GM12878 (cell line): ENCODE results near the gene LCT. TPM values are rescaled to one million over a fixed set of nuclear protein-coding genes. Genes with fewer than 3 reads are reported as not detected.

Source experiments
- ATAC-seq: fragments of 200-7000 bp; cut with Tn5 transposase; 3 replicates; pipeline ENCODE4 v1.9.1; 2020; ENCODE audit warnings: mild to moderate bottlenecking, moderate library complexity
- BruUV-seq: library from RNA; stranded (reverse); fragments of 400-500 nt; replicated peaks from 2 replicates; lab custom pipeline; 2021; lab: Mats Ljungman, UMichigan
- CTCF ChIA-PET: fragments of 300-600 bp; sonication (Branson Sonifier 250); formaldehyde crosslinking; extraction: SDS; loops from one replicate; lab custom pipeline; 2021; ENCODE audit warnings: inconsistent platforms; lab: Yijun Ruan, JAX
- POLR2A ChIA-PET: fragments of 350-600 bp; formaldehyde crosslinking; extraction: SDS; loops from one replicate; lab custom pipeline; 2021; ENCODE audit warnings: inconsistent platforms; lab: Charles Lee
- RAD21 ChIA-PET: fragments of 300-600 bp; sonication (Branson Sonifier 250); formaldehyde crosslinking; loops from one replicate; lab custom pipeline; 2023; ENCODE audit warnings: antibody characterized with exemption; ENCODE audit not compliant: unreplicated experiment; lab: Charles Lee
- SMC1A ChIA-PET: fragments of 300-600 bp; sonication (Branson Sonifier 250); formaldehyde crosslinking; loops from one replicate; lab custom pipeline; 2023; ENCODE audit not compliant: unreplicated experiment, uncharacterized antibody; lab: Charles Lee
- DNase-seq: peaks from one replicate; pipeline ENCODE4 v3.0.0-alpha.2; 2011; ENCODE audit warnings: low read depth, low spot score
- FAIRE-seq: peaks from 3 replicates; lab custom pipeline; 2011; peaks lifted over from hg19 to GRCh38; lab: Jason Lieb, UNC
- H2AFZ ChIP-seq: 2 replicates; pipeline ENCODE4 v1.6.0; 2011; ENCODE audit warnings: low read depth, low read length, control low read depth; ENCODE audit not compliant: control insufficient read depth
- H3K27ac ChIP-seq: 2 replicates; pipeline ENCODE4 v1.5.1; 2011; ENCODE audit warnings: control low read depth; ENCODE audit not compliant: control insufficient read depth, insufficient read depth
- H3K27me3 ChIP-seq, 2 experiments: replicated peaks in 1 of 2; 2 replicates each; pipeline versions ENCODE4 v1.6.0 to v1.6.1; 2011; ENCODE audit warnings: low read length in 1 of 2; ENCODE audit not compliant: control insufficient read depth in 2 of 2, insufficient read depth in 2 of 2
- H3K36me3 ChIP-seq, 2 experiments: 2 replicates each; pipeline ENCODE4 v1.5.1; 2011; ENCODE audit warnings: low read length in 1 of 2; ENCODE audit not compliant: control insufficient read depth in 2 of 2, insufficient read depth in 2 of 2
- H3K4me1 ChIP-seq: 2 replicates; pipeline ENCODE4 v1.6.1; 2011; ENCODE audit warnings: mild to moderate bottlenecking, low read length, moderate library complexity, mixed read lengths; ENCODE audit not compliant: control insufficient read depth, insufficient read depth
- H3K4me2 ChIP-seq: 2 replicates; pipeline ENCODE4 v1.6.0; 2011; ENCODE audit warnings: control low read depth; ENCODE audit not compliant: control insufficient read depth, insufficient read depth
- H3K4me3 ChIP-seq: fragments of 200-600 bp; sonication (generic); 2 replicates; pipeline ENCODE4 v1.5.1; 2016
- H3K79me2 ChIP-seq: 2 replicates; pipeline ENCODE4 v1.6.0; 2011; ENCODE audit warnings: low read length; ENCODE audit not compliant: control insufficient read depth, insufficient read depth
- H3K9ac ChIP-seq: 2 replicates; pipeline ENCODE4 v1.8.0; 2011; ENCODE audit warnings: low read length, control low read depth, mixed read lengths; ENCODE audit not compliant: control insufficient read depth, insufficient read depth
- H3K9me3 ChIP-seq: replicated peaks from 3 replicates; pipeline ENCODE4 v1.5.1; 2011; ENCODE audit warnings: mild to moderate bottlenecking, low read length; ENCODE audit not compliant: control insufficient read depth, insufficient read depth
- H4K20me1 ChIP-seq: 2 replicates; pipeline ENCODE4 v1.6.0; 2011; ENCODE audit not compliant: control insufficient read depth, insufficient read depth
- BHLHE40 ChIP-seq, 2 experiments: fragments of 450-650 bp in 1 of 2; IDR thresholded peaks; 2 replicates each; pipeline ENCODE4 v1.6.1; 2011 to 2017; ENCODE audit warnings: low read depth in 2 of 2, borderline replicate concordance in 1 of 2, improper control_type of control experiment in 1 of 2, low read length in 1 of 2, mild to moderate bottlenecking in 1 of 2
- JUNB ChIP-seq: IDR thresholded peaks from 2 replicates; pipeline ENCODE4 v1.6.1; 2016; ENCODE audit warnings: antibody characterized with exemption, mild to moderate bottlenecking
- WGBS: methylation state at CpG from one replicate; pipeline ENCODE4 v1.1.6; 2016; ENCODE audit warnings: low lambda C conversion rate; ENCODE audit not compliant: insufficient replicate concordance, insufficient coverage; ENCODE audit errors: missing lambda C conversion rate; 5-methylcytosine and 5-hydroxymethylcytosine counted together
- in situ Hi-C: fragments of 300-500 bp; cut with MboI; formaldehyde crosslinking; loops from 9 replicates; pipeline ENCODE4 v1.14.3; 2018; ENCODE audit warnings: mixed read lengths
- intact Hi-C: fragments of 100-400 bp; cut with micrococcal nuclease; formaldehyde crosslinking; loops from one replicate; pipeline ENCODE4 v1.14.2; 2022; ENCODE audit not compliant: unreplicated experiment
- polyA plus RNA-seq, 11 experiments: library from polyadenylated mRNA; depleted of rRNA in 4 of 11; unstranded in 6 of 11; stranded (reverse) in 5 of 11; fragments of >200 nt; fragmentation: Nextera tagmentation in 4 of 11; fragmentation: Illumina TruSeq in 1 of 11; extraction: Ambion mirVana in 4 of 11; extraction: Trizol in 1 of 11; gene quantifications; 1 replicate in 1 of 11; 2 replicates in 10 of 11; pipeline versions ENCODE4 v1.2.1 to v1.2.3, GENCODE V29; 2011 to 2016; ENCODE audit warnings: inconsistent platforms in 2 of 11, missing spikeins in 2 of 11, low read depth in 1 of 11
- total RNA-seq, 4 experiments: library from RNA; depleted of rRNA in 3 of 4; stranded (reverse); fragments of >200 nt in 3 of 4; fragmentation: Illumina TruSeq in 1 of 4; extraction: Trizol in 1 of 4; gene quantifications; 2 replicates each; pipeline versions ENCODE4 v1.2.1 to v1.2.3, GENCODE V29; 2013 to 2021
- TF ChIP-seq, protein P1 (sequence below): fragments of 450-650 bp; IDR thresholded peaks from 2 replicates; pipeline ENCODE4 v1.6.1; 2017; ENCODE audit warnings: mild to moderate bottlenecking, moderate library complexity
- TF ChIP-seq, protein P2 (sequence below): IDR thresholded peaks from 2 replicates; pipeline ENCODE4 v1.6.1; 2012; ENCODE audit warnings: low read length, inconsistent platforms

The LCT gene
- total and polyA plus RNA-seq, 10 of the 15 experiments (the other 5 are each of a cell fraction or from before 2014, with no cell fraction given): 0.02 to 0.09 (median 0.07) TPM; not detected in 3

- Histone ChIP-seq H3K27ac (no peak overlapping the region), H3K79me2 (no peaks in the 10 kb centered on the region), H3K4me1 (no peaks in the 10 kb centered on the region), H3K9ac (no peak overlapping the region), H3K27me3 (no peaks in the 10 kb centered on the region), H3K9me3 (no peaks in the 10 kb centered on the region; the same call in 1 of the 3 replicates), H3K36me3 (peaks cover under 1 to 32% of the 10 kb centered on the region in 2 experiments), H4K20me1 (no peaks in the 10 kb centered on the region), H3K4me3 (no peak overlapping the region), H3K4me2 (no peak overlapping the region), H2AFZ (no peak overlapping the region)
- 99% methylated on average over 5 of the region's 5 CpGs for WGBS
- ChIA-PET RAD21 (interaction anchor here (0.7 kb wide), 1 partner anchor 661 kb away, joined by 5 read pairs; no protein-coding TSS in a partner anchor), CTCF (interaction anchor here (1.8 to 2.7 kb wide), 2 partner anchors 10 to 17 kb away, joined by 8 to 18 read pairs; no protein-coding TSS in a partner anchor), SMC1A (interaction anchor here (1.0 to 1.3 kb wide), 2 partner anchors 44 to 598 kb away, joined by 3 to 4 read pairs; no protein-coding TSS in a partner anchor), POLR2A (no interaction called here)
- DNase-seq (no peak), ATAC-seq (no peak), FAIRE-seq (no peak)
- in situ Hi-C loops: no loop called here
- intact Hi-C loops: no loop called here
- TF ChIP-seq BHLHE40 (IDR thresholded peaks at IDR 0.05; ENCODE audit: borderline replicate concordance in 1 of 2, low read depth in 2 of 2, low read length in 1 of 2) (no peak), JUNB (no peak)
- TF ChIP-seq, protein P1, sequence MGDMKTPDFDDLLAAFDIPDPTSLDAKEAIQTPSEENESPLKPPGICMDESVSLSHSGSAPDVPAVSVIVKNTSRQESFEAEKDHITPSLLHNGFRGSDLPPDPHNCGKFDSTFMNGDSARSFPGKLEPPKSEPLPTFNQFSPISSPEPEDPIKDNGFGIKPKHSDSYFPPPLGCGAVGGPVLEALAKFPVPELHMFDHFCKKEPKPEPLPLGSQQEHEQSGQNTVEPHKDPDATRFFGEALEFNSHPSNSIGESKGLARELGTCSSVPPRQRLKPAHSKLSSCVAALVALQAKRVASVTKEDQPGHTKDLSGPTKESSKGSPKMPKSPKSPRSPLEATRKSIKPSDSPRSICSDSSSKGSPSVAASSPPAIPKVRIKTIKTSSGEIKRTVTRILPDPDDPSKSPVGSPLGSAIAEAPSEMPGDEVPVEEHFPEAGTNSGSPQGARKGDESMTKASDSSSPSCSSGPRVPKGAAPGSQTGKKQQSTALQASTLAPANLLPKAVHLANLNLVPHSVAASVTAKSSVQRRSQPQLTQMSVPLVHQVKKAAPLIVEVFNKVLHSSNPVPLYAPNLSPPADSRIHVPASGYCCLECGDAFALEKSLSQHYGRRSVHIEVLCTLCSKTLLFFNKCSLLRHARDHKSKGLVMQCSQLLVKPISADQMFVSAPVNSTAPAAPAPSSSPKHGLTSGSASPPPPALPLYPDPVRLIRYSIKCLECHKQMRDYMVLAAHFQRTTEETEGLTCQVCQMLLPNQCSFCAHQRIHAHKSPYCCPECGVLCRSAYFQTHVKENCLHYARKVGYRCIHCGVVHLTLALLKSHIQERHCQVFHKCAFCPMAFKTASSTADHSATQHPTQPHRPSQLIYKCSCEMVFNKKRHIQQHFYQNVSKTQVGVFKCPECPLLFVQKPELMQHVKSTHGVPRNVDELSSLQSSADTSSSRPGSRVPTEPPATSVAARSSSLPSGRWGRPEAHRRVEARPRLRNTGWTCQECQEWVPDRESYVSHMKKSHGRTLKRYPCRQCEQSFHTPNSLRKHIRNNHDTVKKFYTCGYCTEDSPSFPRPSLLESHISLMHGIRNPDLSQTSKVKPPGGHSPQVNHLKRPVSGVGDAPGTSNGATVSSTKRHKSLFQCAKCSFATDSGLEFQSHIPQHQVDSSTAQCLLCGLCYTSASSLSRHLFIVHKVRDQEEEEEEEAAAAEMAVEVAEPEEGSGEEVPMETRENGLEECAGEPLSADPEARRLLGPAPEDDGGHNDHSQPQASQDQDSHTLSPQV: no peak
- TF ChIP-seq, protein P2, sequence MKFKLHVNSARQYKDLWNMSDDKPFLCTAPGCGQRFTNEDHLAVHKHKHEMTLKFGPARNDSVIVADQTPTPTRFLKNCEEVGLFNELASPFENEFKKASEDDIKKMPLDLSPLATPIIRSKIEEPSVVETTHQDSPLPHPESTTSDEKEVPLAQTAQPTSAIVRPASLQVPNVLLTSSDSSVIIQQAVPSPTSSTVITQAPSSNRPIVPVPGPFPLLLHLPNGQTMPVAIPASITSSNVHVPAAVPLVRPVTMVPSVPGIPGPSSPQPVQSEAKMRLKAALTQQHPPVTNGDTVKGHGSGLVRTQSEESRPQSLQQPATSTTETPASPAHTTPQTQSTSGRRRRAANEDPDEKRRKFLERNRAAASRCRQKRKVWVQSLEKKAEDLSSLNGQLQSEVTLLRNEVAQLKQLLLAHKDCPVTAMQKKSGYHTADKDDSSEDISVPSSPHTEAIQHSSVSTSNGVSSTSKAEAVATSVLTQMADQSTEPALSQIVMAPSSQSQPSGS: no peak
- BruUV-seq: no TSS peak
Measured at GRCh38 chr2:135786823-135787222, 50.2 kb downstream of the LCT start.
